ENCODE measurements around the gene C1orf167.

Gene C1orf167

DNA sequence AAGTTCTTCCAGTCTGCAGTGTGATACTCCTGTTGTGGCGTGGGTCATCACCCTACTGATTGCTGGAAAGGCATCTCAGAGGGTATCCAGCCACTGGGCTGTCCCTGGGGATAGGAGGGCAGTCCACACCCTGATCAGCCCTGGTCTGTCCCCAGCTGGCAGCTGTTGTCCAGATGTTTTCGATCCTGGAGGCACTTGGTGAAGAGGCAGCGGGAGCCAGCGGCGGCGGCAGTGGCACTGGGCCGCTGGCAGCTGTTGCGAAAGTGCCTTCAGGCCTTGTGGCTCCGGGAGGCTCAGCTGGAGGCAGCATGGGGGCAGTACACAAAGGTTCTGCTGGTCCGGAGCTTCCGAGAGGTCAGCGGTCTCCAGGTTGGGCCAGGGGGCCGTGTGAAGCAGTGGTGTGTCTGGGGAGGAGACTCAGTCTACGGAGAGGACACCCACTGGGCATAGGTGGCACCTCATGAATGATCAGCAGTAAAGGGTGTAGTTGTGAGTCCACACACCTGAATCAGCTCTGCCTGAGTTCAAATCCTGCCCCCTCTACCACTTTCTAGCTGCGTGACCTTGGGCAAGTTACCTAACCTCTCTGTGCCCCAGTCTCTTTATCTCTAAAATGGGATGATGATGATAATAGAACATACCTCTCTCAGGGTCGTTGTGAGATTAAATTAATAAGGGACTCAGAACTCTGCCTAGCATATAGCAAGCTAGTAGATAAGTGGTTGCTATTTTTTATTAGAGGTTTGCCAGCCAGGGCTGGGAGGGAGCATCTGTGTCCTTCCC is 6.1 kb downstream of the C1orf167 start:
- no peak for DNase-seq

DNA sequence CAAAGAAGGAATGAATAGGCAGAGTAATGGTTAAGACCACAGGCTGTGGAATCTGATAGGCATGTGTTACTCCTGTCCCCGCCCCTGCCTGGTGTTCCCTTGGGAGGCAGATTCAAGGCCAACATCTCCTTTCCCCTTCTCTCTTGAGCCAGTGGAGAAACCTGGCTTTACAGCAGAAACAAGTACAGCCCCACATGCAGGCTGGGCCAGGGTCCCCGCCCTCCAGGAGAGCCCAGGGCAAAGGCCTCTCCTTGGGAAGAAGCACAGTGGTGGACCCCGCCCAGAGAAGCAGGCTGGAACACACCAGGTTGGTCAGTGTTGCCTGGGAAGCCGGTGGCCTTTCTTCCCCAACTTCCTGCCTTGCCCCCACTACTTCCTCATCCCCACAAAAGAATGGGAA is 6.8 kb downstream of the C1orf167 start:
- DNase-seq, result no peak

DNA sequence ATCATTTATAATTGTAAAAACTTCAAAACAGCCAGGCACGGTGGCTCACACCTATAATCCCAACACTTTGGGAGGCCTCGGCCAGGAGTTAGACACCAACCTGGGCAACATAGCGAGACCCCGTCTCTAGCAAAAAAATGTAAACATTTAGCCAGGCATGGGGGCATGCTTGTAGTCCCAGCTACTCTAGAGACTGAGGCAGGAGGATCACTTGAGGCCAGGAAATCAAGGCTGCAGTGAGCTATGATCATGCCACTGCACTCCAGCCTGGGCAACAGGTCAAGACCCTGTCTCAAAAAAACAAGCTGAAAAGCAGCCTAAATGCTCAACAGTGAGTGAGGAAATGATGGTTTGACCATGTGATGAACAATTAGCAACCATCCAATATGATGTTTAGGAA is 7.3 kb downstream of the C1orf167 start:
- no peak for DNase-seq

DNA sequence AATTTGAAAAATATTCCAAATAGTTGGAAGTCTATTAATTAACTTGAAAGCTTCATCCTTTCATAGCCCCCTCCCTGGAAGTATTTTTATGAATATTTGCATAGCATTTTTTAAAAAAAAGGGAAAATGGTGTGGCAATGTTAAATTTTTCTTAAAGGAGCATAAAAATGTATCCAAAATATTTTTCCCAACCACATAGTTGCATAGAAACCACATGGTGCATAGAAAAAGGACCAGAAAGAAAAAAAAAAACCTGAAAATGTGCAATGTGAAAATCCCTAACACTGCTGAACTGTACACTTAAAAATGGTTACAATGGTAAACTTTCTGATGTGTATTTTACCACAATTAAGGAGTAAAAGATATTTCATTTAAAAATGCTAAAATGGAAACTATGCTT is 8.0 kb downstream of the C1orf167 start:
- DNase-seq, result no peak

DNA sequence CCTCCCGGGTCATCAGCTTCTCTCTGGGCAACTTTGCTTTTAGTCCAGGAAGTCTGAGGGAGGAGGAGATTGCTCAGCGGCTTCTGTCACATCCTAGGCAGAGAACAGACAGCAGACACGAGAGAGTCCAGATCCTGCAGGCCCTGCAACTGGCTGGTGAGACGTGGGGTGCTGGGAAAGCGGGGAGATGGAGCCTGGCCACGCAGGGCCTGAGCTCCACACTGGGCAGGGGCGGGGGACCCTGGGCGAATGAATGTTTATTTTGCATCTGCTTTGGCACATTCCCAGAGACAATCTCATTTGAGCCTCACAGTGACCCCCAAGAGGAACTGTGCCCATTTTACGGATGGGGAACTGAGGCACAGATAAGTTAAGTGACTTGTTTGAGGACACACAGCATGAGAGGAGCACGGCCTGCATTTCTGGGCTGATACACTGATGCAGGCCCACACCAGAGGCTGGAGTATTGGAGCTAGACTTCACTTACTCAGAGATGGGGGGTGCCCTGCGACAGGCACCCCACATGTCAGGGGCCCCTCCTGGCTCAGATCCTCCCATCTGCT is 9.6 kb downstream of the C1orf167 start:
- no peak for DNase-seq

DNA sequence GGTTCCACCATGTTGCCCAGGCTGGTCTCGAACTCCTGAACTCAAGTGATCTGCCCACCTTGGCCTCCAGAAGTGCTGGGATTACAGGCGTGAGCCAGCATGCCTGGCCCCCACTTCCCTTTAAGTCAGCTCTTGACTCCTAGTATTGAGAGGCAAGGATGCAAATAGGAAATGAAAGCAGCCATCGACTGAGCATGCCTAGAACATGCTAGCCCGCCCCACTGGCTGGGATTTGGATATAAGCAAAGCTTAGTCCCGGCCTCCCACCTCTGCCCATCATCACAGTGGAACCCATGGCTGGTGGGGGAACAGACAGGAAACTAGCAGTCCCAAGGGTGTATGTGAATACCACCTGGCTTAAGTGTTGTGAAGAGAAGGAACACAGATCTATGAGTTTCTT is 10.5 kb downstream of the C1orf167 start:
- DNase-seq, result no peak

DNA sequence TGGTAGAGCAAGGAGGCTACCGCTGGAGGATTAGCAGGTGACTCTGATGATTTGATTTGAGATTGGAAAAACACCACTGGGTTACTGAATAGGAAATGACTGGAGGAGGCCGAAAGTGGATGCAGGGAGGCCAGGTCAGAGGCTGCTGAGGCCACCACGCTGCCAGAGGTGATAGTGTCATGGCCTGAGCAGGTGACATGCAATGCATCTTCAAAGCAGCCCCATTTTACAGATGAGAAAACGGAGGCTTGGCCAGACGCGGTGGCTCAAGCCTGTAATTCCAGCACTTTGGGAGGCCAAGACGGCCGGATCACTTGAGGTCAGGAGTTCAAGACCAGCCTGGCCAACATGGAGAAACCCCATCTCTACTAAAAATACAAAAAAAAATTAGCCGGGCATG is 12.8 kb downstream of the C1orf167 start:
- no peak for DNase-seq

DNA sequence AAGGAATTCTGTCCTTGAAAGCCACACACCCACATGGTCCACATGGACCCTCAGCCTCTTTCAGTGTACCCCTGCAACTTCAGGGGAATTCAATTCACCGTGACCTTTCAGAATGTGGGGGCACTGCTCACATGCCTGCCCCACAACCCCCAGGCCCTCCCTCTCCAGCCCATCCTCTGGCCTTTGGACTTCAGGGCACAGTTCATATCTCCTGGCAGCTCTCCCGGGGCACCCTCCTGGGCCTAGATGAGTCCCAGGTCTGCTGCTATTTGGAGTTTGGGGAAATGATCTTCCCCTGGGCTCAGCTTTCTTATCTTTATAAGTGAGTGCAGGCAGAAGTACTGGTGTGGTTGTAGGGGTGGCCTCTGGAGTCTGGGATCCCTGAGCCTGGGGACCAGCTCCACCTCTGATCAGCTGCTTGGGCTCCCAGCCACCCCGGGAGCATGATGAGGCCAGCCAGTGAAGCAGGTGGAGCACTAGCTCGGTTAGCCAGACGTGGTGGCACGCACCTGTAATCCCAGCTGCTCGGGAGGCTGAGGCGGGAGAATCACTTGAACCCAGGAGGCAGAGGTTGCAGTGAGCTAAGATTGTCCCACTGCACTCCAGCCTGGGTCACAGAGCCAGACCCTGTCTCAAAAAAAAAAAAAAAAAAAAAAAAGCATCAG is 15.8 kb downstream of the C1orf167 start:
- DNase-seq, result no peak

DNA sequence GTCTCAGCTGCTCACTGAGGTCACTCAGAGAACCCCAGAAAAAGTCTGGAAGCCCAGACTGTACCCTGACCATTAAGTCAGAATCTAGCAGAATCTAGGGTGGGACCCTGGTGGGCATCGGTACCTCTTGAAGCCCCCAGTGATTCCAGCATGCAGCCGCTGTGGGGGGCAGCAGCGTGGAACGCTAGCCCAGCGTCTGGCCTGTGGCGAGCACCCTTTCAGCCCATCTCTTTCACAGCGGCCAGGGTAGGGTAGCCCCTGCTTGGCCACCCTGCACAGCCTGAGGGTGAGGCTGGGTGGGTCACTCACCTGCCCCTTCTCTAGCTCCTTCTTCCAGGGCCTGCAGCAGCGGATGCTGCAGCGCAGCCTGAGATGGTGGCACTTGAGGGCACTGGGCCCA is 16.3 kb downstream of the C1orf167 start:
- DNase-seq, result no peak

DNA sequence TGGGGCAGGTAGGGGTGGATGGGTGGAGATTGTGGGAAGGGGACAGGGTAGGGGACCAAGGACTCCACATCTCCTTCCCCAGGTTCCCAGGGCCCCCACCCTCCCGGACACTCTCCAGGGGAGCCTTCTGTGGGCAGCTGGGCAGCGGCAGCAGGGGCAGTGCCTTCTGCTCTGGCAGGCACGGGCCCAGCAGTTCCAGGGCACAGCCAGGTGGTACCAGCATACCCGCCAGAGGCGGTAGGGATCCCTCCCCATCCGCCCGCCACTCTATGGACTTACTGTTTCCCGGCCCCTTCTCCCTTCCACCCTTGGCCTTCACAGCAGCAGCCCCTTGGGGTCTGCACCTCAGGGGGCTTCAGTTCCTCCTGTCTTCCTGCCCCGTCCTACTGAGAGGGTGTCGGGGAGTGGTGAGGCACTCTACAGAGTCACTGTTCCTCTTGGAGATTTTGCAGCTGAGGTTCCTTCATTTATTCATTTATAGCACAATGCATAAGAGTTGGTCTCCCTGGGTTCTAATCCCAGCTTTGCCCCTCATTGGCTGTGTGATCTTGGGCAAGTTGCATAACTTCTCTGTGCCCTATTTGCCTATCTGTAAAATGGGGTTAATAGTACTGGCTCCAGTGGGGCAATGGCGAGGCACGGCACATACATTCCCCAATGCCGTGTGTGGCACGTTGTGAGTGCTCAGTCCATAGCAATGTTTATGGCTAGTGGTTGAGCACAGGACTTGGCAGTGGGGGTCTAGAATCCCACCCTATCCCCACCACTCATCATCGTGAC is 17.0 kb downstream of the C1orf167 start:
- no peak for DNase-seq

DNA sequence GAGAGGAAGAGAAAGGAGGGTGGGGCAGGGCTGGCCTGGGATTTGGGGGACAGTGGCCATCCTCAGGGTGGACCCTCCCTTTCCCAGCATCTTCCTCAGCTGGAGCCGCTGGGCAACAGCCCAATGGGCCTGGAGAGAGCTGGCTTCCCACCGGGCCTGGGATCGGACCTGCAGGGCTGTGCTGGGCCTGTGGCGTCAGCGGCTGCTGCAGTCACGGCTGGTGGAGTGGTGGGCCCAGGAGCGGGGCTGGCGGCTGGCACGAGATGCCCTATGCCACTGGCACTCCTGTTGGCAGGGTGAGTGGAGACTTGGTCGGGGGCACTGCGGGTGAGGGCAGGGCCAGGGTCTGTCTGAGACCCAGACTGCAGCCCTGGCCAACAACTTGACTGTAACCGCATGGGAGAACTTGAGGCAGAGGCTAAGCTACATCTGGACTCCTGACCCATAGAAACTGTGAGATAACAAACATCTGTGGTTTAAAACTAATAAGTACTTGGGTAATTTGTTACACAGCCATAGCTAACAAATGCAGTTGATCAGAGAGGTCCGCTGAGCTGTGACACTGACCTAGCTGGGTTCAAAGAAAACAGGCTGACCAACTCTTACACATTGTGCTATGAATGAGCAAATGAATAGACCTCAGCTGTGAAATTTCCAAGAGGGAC is 17.9 kb downstream of the C1orf167 start:
- DNase-seq, result no peak

DNA sequence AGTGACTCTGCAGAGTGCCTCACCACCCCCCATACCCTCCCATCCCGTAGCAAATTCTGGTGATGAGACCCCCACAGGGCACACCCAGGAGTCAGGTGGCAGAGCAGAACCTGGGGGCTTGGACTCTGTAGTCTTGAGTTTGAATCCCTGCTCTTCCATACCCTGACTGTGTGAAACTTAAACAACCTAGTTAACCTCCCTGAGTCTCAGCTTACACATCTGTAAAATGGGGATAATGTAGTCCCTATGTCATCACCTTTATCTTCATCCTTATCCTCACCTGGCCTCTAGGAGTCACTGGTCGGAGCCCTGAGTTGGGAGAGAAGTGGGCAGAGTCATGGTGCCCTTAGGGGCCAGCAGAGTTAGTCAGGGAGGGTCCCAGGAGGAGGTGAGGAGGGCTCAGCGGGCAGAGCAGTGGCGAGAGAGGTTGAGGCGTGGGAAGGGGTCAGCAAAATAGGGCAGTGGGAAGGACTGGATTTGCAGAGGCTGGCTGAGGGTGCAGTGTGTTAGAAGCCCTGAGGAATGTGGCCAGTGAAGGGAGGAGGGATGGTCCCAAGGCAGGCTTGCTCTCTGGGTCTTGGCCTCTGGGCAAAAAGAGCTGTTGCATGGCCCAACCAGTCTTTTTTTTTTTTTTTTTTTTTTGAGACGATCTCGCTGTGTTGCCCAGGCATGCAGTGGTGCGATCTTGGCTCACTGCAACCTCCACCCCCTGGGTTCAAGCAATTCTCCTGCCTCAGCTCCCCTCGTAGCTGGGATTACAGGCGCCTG is 18.6 kb downstream of the C1orf167 start:
- DNase-seq, result no peak

DNA sequence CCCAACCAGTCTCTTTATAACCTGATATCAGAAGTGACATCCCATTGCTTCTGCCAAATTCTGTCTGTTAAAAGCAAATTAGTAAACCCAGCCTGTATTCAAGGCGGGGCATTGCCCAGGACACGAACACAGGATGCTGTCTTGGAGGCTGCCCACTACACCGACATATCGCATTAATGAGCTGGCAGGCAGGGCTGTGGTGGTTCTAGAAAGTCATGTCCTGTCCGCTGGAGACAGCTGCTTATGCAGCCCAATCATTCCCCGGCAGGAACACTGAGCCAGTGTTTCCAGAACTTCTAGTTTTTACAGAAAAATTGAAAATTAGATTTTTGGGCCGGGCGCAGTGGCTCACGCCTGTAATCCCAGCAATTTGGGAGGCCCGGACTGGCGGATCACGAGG is 19.3 kb downstream of the C1orf167 start:
- no peak for DNase-seq

DNA sequence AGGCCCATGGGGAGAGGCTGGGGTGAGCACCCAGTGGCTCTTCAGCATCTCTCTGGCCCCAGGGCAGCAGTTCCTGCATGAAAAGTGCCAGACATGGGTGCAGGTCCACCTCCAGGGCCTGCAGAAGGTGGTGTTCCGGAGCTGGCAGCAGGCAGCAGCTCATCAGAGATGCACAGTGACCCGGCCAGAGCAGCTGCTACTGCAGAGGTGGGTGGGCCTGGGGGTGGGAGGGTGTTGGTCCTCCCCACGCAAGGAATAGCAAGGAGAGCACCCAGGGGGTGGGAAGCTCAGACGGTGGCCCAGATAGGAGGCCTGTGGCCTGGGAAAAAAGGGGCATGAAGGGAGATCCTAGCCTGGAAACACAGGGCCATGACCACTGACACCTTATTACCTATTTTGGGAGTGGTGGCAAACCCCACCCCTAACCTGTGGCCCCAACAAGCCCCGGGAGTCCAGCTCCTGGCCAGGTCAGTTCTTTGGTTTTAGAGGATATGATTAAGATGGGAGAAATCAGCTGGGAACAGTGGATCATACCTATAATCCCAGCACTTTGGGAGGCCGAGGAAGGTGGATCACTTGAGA is 20.2 kb downstream of the C1orf167 start:
- DNase-seq, result no peak

DNA sequence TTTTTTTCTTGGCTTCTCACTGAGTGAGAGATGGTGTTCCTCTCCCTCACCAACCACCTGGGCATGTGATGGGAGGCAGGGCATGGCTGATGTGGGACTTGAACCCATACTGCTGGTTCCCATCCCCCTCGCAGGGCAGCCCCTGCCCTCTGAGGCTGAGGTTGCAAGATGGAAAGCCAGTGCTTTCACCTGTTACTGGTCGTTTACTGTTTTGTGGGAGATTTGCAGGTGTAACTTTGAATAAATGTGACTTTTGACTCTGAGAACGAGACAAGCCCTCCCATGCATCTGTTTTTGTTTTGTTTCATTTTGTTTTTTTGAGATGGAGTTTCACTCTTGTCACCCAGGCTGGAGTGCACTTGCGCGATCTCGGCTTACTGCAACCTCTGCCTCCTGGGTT is 21.6 kb downstream of the C1orf167 start:
- DNase-seq, result no peak

DNA sequence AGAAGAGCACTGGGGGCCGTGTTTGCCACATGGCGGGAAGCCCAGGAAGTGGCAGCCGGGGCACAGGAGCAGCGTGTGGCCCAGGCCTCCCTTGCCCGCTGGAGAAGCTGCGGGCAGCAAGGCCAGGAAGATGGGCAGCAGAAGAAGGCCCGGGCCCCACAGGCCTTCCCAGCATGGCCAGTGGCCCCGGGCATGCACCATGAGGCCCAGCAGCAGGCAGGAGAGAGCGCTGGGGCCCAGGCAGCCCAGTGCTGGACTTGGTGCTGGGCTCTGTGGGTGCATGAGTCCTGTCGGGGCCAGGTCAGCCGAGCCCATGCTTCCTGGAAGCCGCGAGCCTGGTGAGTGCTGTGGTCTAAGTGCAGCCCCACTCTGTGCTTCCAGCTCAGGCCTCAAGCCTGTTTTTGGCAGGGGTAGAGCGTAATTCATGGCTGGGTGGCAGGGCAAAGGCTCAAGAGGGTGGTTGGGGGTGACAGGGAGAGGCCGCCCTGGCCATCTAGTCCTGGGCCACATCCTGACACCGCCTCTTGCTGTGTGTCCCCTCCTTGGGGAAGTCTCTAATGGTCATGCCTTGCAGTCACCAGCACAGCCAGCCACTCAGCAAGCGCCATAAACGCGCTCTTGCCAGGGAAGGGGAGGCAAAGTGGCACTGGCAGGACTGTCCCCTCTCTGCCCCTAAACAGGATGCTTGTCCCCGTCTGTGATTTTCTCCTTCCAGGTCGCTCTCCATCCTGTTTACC is 22.4 kb downstream of the C1orf167 start:
- no peak for DNase-seq

DNA sequence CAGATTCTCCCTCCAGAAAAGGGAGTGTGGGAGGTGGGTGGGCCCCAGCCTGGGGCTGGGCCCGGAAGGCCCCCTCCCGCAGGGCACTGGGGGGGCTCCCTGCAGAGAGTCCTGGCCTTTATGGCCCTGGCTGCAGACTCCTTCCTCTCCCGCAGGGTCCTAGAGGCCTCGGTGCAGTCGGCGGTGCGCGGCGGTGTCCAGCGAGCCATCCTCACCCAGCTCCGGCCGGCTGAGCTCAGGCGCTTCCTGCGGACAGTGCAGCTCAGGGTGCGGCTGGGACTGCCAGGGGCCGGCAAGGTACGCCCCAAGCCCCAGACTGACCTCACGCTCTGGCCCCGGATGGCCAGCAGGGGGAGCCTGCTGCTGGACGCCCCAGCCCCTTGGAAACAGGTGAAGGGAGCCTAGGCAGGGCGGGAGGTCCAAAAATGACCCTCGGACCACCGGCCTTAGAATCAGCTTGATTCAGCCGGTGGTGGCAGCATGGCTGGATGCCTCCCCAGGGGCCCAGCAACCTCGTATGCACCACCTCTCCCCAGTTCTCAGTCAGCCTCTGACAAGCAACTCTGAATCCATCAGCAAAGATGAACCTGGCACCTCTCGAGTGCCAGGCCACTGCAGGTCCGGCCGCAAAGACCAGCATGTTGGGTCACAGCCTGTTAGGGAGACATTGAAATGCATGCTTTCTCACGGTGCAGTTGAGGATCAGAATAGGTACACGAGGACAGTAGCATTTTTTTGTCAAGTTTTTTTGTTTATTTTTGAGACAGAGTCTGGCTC is 23.2 kb downstream of the C1orf167 start:
- no peak for DNase-seq

DNA sequence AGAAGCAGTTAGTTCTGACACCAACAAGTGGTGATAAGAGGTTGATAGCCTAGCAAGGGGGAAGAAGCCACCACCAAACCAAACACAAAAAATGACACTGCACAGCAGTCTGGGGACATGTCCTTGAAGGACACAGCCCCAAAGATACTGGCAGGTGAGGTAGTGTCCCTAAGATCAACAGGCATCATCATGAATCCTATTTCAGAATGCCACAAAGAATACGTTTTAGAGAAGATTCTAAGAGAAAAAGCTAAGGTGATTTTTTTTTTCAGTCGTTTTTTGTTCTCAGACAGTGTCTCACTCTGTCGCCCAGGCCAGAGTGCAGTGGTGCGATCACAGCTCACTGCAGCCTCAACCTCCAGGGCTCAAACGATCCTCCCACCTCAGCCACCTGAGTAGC is 24.2 kb downstream of the C1orf167 start:
- no peak for DNase-seq

DNA sequence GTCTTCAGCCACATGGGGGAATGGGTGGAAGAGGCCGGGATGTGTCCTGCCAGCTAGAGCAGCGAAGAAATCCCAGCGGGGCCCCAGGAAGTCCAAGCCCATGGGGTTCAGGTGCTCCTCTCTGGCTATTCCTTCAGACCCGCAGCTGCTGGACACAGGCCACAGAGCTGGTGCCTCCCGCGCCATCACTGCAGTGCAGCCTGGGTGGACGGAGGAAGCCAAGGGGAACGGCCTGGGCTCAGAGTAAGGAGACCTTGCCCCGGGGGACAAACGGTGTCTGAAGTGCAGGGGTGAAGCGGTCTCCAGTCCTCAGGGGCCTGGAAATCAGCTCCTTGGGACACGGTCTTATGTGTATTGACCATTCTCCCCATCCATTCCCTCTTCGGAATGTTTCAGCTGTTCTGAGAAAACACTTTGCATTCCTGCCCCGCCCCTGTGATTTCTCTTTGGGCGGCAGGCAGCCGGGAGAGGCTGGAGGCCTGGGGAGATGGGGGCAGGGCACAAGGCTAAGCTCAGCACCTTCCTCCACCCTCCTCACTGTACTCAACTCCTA is 25.3 kb downstream of the C1orf167 start:
- no peak for DNase-seq
